NCI-H2081 treated with DMSO at 0.1 percent for 48 hours (cell line): ENCODE measurements around the gene PNPT1.
"Not testable (repeated sequence)": the region's sequence is repeated elsewhere in the genome, so short reads cannot be mapped to it uniquely, and the experiment has no call there.

ENCODE experiments used
- DNase-seq: peaks from one replicate; lab custom pipeline; 2025; lab: John Stamatoyannopoulos, UW

Gene PNPT1

GRCh38 chr2:55693181-55694125 lies at the start of gene PNPT1:
PNPT1 (minus strand) TSS chr2:55693844; CDS start chr2:55693823, 21 bp downstream.
- peak; percentile 91 for DNase-seq

- DNase-seq, result no peak
Measured at GRCh38 chr2:55742996-55743395, 49.4 kb upstream of the PNPT1 start.

GRCh38 chr2:55736019-55736536 lies 42.4 kb upstream of the PNPT1 start:
- DNase-seq, result not testable (repeated sequence)

GRCh38 chr2:55734726-55735125 lies 41.1 kb upstream of the PNPT1 start:
- DNase-seq, result no peak

- DNase-seq, result no peak
Measured at GRCh38 chr2:55733335-55733734, 39.7 kb upstream of the PNPT1 start.

GRCh38 chr2:55732854-55733253 lies 39.2 kb upstream of the PNPT1 start:
- DNase-seq, result no peak

- no peak for DNase-seq
Measured at GRCh38 chr2:55729136-55729685, 35.6 kb upstream of the PNPT1 start.

GRCh38 chr2:55721596-55722215 lies 28.1 kb upstream of the PNPT1 start:
- DNase-seq, result no peak

GRCh38 chr2:55720417-55720816 lies 26.8 kb upstream of the PNPT1 start:
- no peak for DNase-seq

- DNase-seq, result no peak
Measured at GRCh38 chr2:55719852-55720251, 26.2 kb upstream of the PNPT1 start.

GRCh38 chr2:55718165-55719008 lies 24.7 kb upstream of the PNPT1 start:
- peak; percentile 6 for DNase-seq

GRCh38 chr2:55715626-55716025 lies 22.0 kb upstream of the PNPT1 start:
- DNase-seq, result no peak

GRCh38 chr2:55715178-55715577 lies 21.5 kb upstream of the PNPT1 start:
- DNase-seq, result not testable (repeated sequence)

- DNase-seq, result no peak
Measured at GRCh38 chr2:55712477-55713060, 18.9 kb upstream of the PNPT1 start.

- DNase-seq, result no peak
Measured at GRCh38 chr2:55710025-55710424, 16.4 kb upstream of the PNPT1 start.

- DNase-seq, result no peak
Measured at GRCh38 chr2:55707751-55708150, 14.1 kb upstream of the PNPT1 start.

- DNase-seq, result not testable (repeated sequence)
Measured at GRCh38 chr2:55706258-55706657, 12.6 kb upstream of the PNPT1 start.

GRCh38 chr2:55705027-55705653 lies 11.5 kb upstream of the PNPT1 start:
- no peak for DNase-seq

GRCh38 chr2:55703350-55703749 lies 9.7 kb upstream of the PNPT1 start:
- no peak for DNase-seq

GRCh38 chr2:55692740-55693139 lies 904 bp downstream of the PNPT1 start:
- DNase-seq, result not testable (repeated sequence)

- no peak for DNase-seq
Measured at GRCh38 chr2:55672630-55673029, 21.0 kb downstream of the PNPT1 start.
